Endothelial cell of hepatic sinusoid (primary cell): Measurements from ENCODE around the gene NRBP1.
"Not testable (repeated sequence)": the region's sequence is repeated elsewhere in the genome, so short reads cannot be mapped to it uniquely, and the experiment has no call there.

Source experiments
- in situ Hi-C: cut with HindIII; loops from 2 replicates; pipeline ENCODE4 v1.10.0; 2017; ENCODE audit warnings: low sequenced_read_pairs

Gene NRBP1

GRCh38 chr2:27421660-27422250 is 6.7 kb upstream of the NRBP1 start:
- in situ Hi-C loops: no loop called here

- in situ Hi-C loops: no loop called here
Measured at GRCh38 chr2:27422958-27423357, 5.5 kb upstream of the NRBP1 start.

GRCh38 chr2:27425039-27425438 is 3.4 kb upstream of the NRBP1 start:
- in situ Hi-C loops: not testable (repeated sequence)

GRCh38 chr2:27427863-27428212 is 593 bp upstream of the NRBP1 start:
- in situ Hi-C loops: no loop called here

GRCh38 chr2:27428978-27429541 is 629 bp downstream of the NRBP1 start:
- in situ Hi-C loops: no loop called here

GRCh38 chr2:27431395-27431794 is 3.0 kb downstream of the NRBP1 start:
- in situ Hi-C loops: no loop called here

- in situ Hi-C loops: no loop called here
Measured at GRCh38 chr2:27435628-27436027, 7.2 kb downstream of the NRBP1 start.

- in situ Hi-C loops: no loop called here
Measured at GRCh38 chr2:27441226-27441926, 12.9 kb downstream of the NRBP1 start.

- in situ Hi-C loops: no loop called here
Measured at GRCh38 chr2:27441958-27442919, 13.8 kb downstream of the NRBP1 start, which contains the start of gene KRTCAP3. KRTCAP3 (plus strand) TSS chr2:27442381; CDS start chr2:27442413, 32 bp downstream.

- in situ Hi-C loops: no loop called here
Measured at GRCh38 chr2:27442920-27443282, 14.5 kb downstream of the NRBP1 start.

- in situ Hi-C loops: no loop called here
Measured at GRCh38 chr2:27445155-27445554, 16.7 kb downstream of the NRBP1 start.

- in situ Hi-C loops: no loop called here
Measured at GRCh38 chr2:27445615-27446014, 17.2 kb downstream of the NRBP1 start.

GRCh38 chr2:27446057-27446456 is 17.6 kb downstream of the NRBP1 start:
- in situ Hi-C loops: no loop called here

GRCh38 chr2:27448381-27448780 is 19.9 kb downstream of the NRBP1 start:
- in situ Hi-C loops: no loop called here

- in situ Hi-C loops: no loop called here
Measured at GRCh38 chr2:27451095-27451494, 22.7 kb downstream of the NRBP1 start.

- in situ Hi-C loops: no loop called here
Measured at GRCh38 chr2:27453968-27454367, 25.5 kb downstream of the NRBP1 start.

- in situ Hi-C loops: no loop called here
Measured at GRCh38 chr2:27461118-27461517, 32.7 kb downstream of the NRBP1 start.

- in situ Hi-C loops: no loop called here
Measured at GRCh38 chr2:27464443-27464842, 36.0 kb downstream of the NRBP1 start.

GRCh38 chr2:27471961-27472360 is 43.5 kb downstream of the NRBP1 start:
- in situ Hi-C loops: no loop called here

GRCh38 chr2:27485496-27485895 is 57.1 kb downstream of the NRBP1 start:
- in situ Hi-C loops: no loop called here

GRCh38 chr2:27489118-27489497 is 60.7 kb downstream of the NRBP1 start:
- in situ Hi-C loops: no loop called here
